DOHH2 (cell line): ENCODE data around the gene SNX30.
A peak's percentile ranks its signal among the peaks of the same experiment; 100 is the strongest.

Experiments used
- H3F3A ChIP-seq: fragments of 200-600 bp; sonication (generic), shearing (Covaris generic); 2 replicates; pipeline ENCODE4 v1.6.0; 2016; ENCODE audit warnings: antibody characterized with exemption, mild to moderate bottlenecking; ENCODE audit not compliant: control insufficient read depth, insufficient read depth
- H3K27ac ChIP-seq: fragments of 200-600 bp; sonication (generic); 2 replicates; pipeline ENCODE4 v1.5.1; 2014; ENCODE audit warnings: low read depth, mild to moderate bottlenecking, low read length, moderate library complexity
- H3K27me3 ChIP-seq: fragments of 200-600 bp; sonication (generic); 2 replicates; pipeline ENCODE4 v1.6.1; 2014; ENCODE audit warnings: mild to moderate bottlenecking, low read length, mixed read lengths; ENCODE audit not compliant: control insufficient read depth
- H3K36me3 ChIP-seq: fragments of 200-600 bp; sonication (generic); 2 replicates; pipeline ENCODE4 v1.6.1; 2014; ENCODE audit warnings: mild to moderate bottlenecking, low read length, moderate library complexity, mixed read lengths; ENCODE audit not compliant: control insufficient read depth
- H3K4me1 ChIP-seq: fragments of 200-600 bp; sonication (generic); 2 replicates; pipeline ENCODE4 v1.6.1; 2014; ENCODE audit warnings: mild to moderate bottlenecking, low read length, mixed read lengths; ENCODE audit not compliant: control insufficient read depth
- H3K4me2 ChIP-seq: fragments of 200-600 bp; sonication (generic); 2 replicates; pipeline ENCODE4 v1.6.0; 2014; ENCODE audit warnings: mild to moderate bottlenecking, low read length, moderate library complexity
- H3K4me3 ChIP-seq: fragments of 200-600 bp; sonication (generic); 2 replicates; pipeline ENCODE4 v1.5.1; 2014; ENCODE audit warnings: mild to moderate bottlenecking, low read length, mixed read lengths
- H3K79me2 ChIP-seq: fragments of 200-600 bp; sonication (generic); 2 replicates; pipeline ENCODE4 v1.6.1; 2014; ENCODE audit warnings: mild to moderate bottlenecking, low read length, mixed read lengths; ENCODE audit not compliant: control insufficient read depth
- H3K9me2 ChIP-seq: fragments of 200-600 bp; sonication (generic); replicated peaks from 2 replicates; pipeline ENCODE4 v1.6.1; 2014; ENCODE audit warnings: mild to moderate bottlenecking, low read length, mixed read lengths; ENCODE audit not compliant: control insufficient read depth
- H3K9me3 ChIP-seq: fragments of 200-600 bp; sonication (generic); 2 replicates; pipeline ENCODE4 v1.6.1; 2014; ENCODE audit warnings: antibody characterized with exemption, low read length, mixed read lengths; ENCODE audit not compliant: control insufficient read depth, insufficient read depth
- H4K20me1 ChIP-seq: fragments of 200-600 bp; sonication (generic); 2 replicates; pipeline ENCODE4 v1.6.0; 2014; ENCODE audit warnings: low read depth, mild to moderate bottlenecking, antibody characterized with exemption, low read length, moderate library complexity; ENCODE audit not compliant: control insufficient read depth, insufficient read depth
- CTCF ChIP-seq: fragments of 200-600 bp; sonication (generic); IDR thresholded peaks from one replicate; pipeline ENCODE4 v1.5.1; 2014; ENCODE audit warnings: antibody characterized with exemption, mild to moderate bottlenecking, low read depth, low read length; ENCODE audit not compliant: poor library complexity, severe bottlenecking
- EZH2phosphoT487 ChIP-seq: fragments of 200-600 bp; sonication (generic); IDR thresholded peaks from 2 replicates; pipeline ENCODE4 v1.6.1; 2017; ENCODE audit warnings: borderline replicate concordance, mild to moderate bottlenecking, antibody characterized with exemption, low read length, moderate library complexity, mixed read lengths

The SNX30 gene

GRCh38 chr9:112755016-112755427 is 4.5 kb downstream of the SNX30 start:
- peaks cover 93% of the 10 kb centered on the region for H3K79me2 ChIP-seq
- H3K9me3 ChIP-seq: no peaks in the 10 kb centered on the region
- TF ChIP-seq EZH2phosphoT487 (no peak), CTCF (no peak)
- H3K36me3 ChIP-seq: peaks cover 10% of the 10 kb centered on the region
- H3K4me3 ChIP-seq: no peak overlapping the region
- no peak overlapping the region; the same call in 1 of the 2 replicates for H3K27ac ChIP-seq
- H3K27me3 ChIP-seq: no peaks in the 10 kb centered on the region
- peaks cover 8% of the 10 kb centered on the region; the same call in 1 of the 2 replicates for H4K20me1 ChIP-seq
- no peaks in the 10 kb centered on the region for H3K9me2 ChIP-seq
- H3K4me1 ChIP-seq: peaks cover 39% of the 10 kb centered on the region
- peak overlapping the region; percentile 48 for H3K4me2 ChIP-seq
- no peaks in the 10 kb centered on the region for H3F3A ChIP-seq

- TF ChIP-seq CTCF (no peak), EZH2phosphoT487 (no peak)
- Histone ChIP-seq H3K4me3 (no peak overlapping the region), H3K9me2 (no peaks in the 10 kb centered on the region), H3F3A (no peaks in the 10 kb centered on the region), H3K4me2 (no peak overlapping the region), H3K27ac (no peak overlapping the region), H3K36me3 (peaks cover 7% of the 10 kb centered on the region), H3K27me3 (no peaks in the 10 kb centered on the region), H3K79me2 (peaks cover 96% of the 10 kb centered on the region), H3K4me1 (peaks cover 36% of the 10 kb centered on the region), H4K20me1 (peaks cover 8% of the 10 kb centered on the region; the same call in 1 of the 2 replicates), H3K9me3 (no peaks in the 10 kb centered on the region)
Measured at GRCh38 chr9:112755675-112756074, 5.1 kb downstream of the SNX30 start.

- H3K79me2 ChIP-seq: peaks cover 96% of the 10 kb centered on the region
- no peaks in the 10 kb centered on the region for H3K9me2 ChIP-seq
- TF ChIP-seq CTCF: no peak
- no peak for TF ChIP-seq EZH2phosphoT487
- no peaks in the 10 kb centered on the region for H3K27me3 ChIP-seq
- H3K4me2 ChIP-seq: no peak overlapping the region
- H3K27ac ChIP-seq: no peak overlapping the region
- peaks cover 28% of the 10 kb centered on the region for H3K4me1 ChIP-seq
- H3K4me3 ChIP-seq: no peak overlapping the region
- H3F3A ChIP-seq: no peaks in the 10 kb centered on the region
- H3K36me3 ChIP-seq: peaks cover 7% of the 10 kb centered on the region
- H3K9me3 ChIP-seq: no peaks in the 10 kb centered on the region
- peaks cover 8% of the 10 kb centered on the region; the same call in 1 of the 2 replicates for H4K20me1 ChIP-seq
Measured at GRCh38 chr9:112757282-112757883, 6.8 kb downstream of the SNX30 start.
